K562 (cell line): ENCODE results near the gene ZBTB9. TPM values are rescaled to one million over a fixed set of nuclear protein-coding genes. Genes with fewer than 3 reads are reported as not detected.

Experiments used
- ATAC-seq: fragments of 200-7000 bp; cut with Tn5 transposase; 3 replicates; pipeline ENCODE4 v1.9.1; 2020; ENCODE audit warnings: moderate library complexity
- BruUV-seq: library from RNA; stranded (reverse); fragments of 400-500 nt; replicated peaks from 2 replicates; lab custom pipeline; 2021; lab: Mats Ljungman, UMichigan
- CTCF ChIA-PET: fragments of 300-600 bp; formaldehyde crosslinking; extraction: SDS; loops from one replicate; lab custom pipeline; 2021; ENCODE audit warnings: low intra/inter-chr PET ratio; lab: Yijun Ruan, JAX
- POLR2A ChIA-PET: fragments of 300-600, 350-650 bp; sonication (Branson Sonifier 250); formaldehyde crosslinking; extraction: SDS; loops from one replicate; lab custom pipeline; 2021; ENCODE audit warnings: antibody characterized with exemption, inconsistent platforms; lab: Yijun Ruan, JAX
- DNase-seq, 4 experiments: peaks; one replicate each; pipeline versions ENCODE4 v3.0.0 to v3.0.0-alpha.2; 2011 to 2018; ENCODE audit warnings: low spot score in 3 of 4, mixed read lengths in 3 of 4; ENCODE audit errors: extremely low read depth in 1 of 4
- FAIRE-seq: peaks from 2 replicates; lab custom pipeline; 2011; peaks lifted over from hg19 to GRCh38; lab: Jason Lieb, UNC
- H2AFZ ChIP-seq: 2 replicates; pipeline ENCODE4 v1.6.0; 2011; ENCODE audit warnings: low read depth, low read length, control low read depth, inconsistent platforms
- H3K27ac ChIP-seq: fragments of 200-600 bp; 3 replicates; pipeline ENCODE4 v1.8.0; 2011; ENCODE audit warnings: low read depth, mild to moderate bottlenecking, control low read depth, inconsistent platforms, low read length, moderate library complexity, mixed read lengths; ENCODE audit errors: extremely low read depth
- H3K27me3 ChIP-seq, 2 experiments: fragments of 300-600 bp in 1 of 2; 2 replicates in 1 of 2; 3 replicates in 1 of 2; pipeline versions ENCODE4 v1.6.0 to v1.8.0; 2011; ENCODE audit warnings: inconsistent platforms in 2 of 2, low read length in 2 of 2, mild to moderate bottlenecking in 1 of 2, mixed read lengths in 1 of 2, moderate library complexity in 1 of 2; ENCODE audit not compliant: control insufficient read depth in 2 of 2, insufficient read depth in 2 of 2
- H3K36me3 ChIP-seq: fragments of 300-600 bp; 3 replicates; pipeline ENCODE4 v1.8.0; 2011; ENCODE audit warnings: mild to moderate bottlenecking, low read length, inconsistent platforms; ENCODE audit not compliant: control insufficient read depth, insufficient read depth
- H3K4me1 ChIP-seq, 2 experiments: fragments of 200-600 bp in 1 of 2; replicated peaks in 1 of 2; 2 replicates in 1 of 2; 3 replicates in 1 of 2; pipeline versions ENCODE4 v1.5.1 to v1.8.0; 2011; ENCODE audit warnings: inconsistent platforms in 2 of 2, low read length in 2 of 2, mild to moderate bottlenecking in 1 of 2, mixed read lengths in 1 of 2, moderate library complexity in 1 of 2; ENCODE audit not compliant: control insufficient read depth in 2 of 2, insufficient read depth in 2 of 2
- H3K4me2 ChIP-seq: 2 replicates; pipeline ENCODE4 v1.6.1; 2011; ENCODE audit warnings: low read length, control low read depth, inconsistent platforms, mixed read lengths; ENCODE audit not compliant: insufficient read depth
- H3K4me3 ChIP-seq: fragments of 200-600 bp; sonication (generic), shearing (Covaris generic); 2 replicates; pipeline ENCODE4 v1.5.1; 2016; ENCODE audit warnings: control low read depth, inconsistent platforms
- H3K79me2 ChIP-seq: fragments of 200-600 bp; 3 replicates; pipeline ENCODE4 v1.8.0; 2011; ENCODE audit warnings: low read length, inconsistent platforms; ENCODE audit not compliant: control insufficient read depth, insufficient read depth
- H3K9ac ChIP-seq, 2 experiments: 2 replicates each; pipeline versions ENCODE4 v1.6.0 to v1.6.1; 2011; ENCODE audit warnings: low read depth in 2 of 2, low read length in 2 of 2, control low read depth in 1 of 2, inconsistent platforms in 1 of 2, mild to moderate bottlenecking in 1 of 2, mixed read lengths in 1 of 2; ENCODE audit not compliant: insufficient read depth in 1 of 2
- H3K9me1 ChIP-seq: one replicate; pipeline ENCODE4 v1.6.0; 2011; ENCODE audit warnings: inconsistent platforms, mild to moderate bottlenecking, low read length, moderate library complexity; ENCODE audit not compliant: control insufficient read depth, insufficient read depth
- H3K9me3 ChIP-seq: replicated peaks from 2 replicates; pipeline ENCODE4 v1.5.1; 2011; ENCODE audit warnings: low read depth, low read length, inconsistent platforms; ENCODE audit not compliant: control insufficient read depth, insufficient read depth
- H4K20me1 ChIP-seq: replicated peaks from 2 replicates; pipeline ENCODE4 v1.6.1; 2011; ENCODE audit warnings: low read length, inconsistent platforms, mixed read lengths; ENCODE audit not compliant: control insufficient read depth, insufficient read depth
- HCFC1 ChIP-seq: IDR thresholded peaks from 2 replicates; pipeline ENCODE4 v1.6.1; 2012; ENCODE audit warnings: low read depth, low read length, improper control_type of control experiment
- HDAC6 ChIP-seq: IDR thresholded peaks from 2 replicates; pipeline ENCODE4 v1.6.1; 2012; ENCODE audit warnings: low read depth, mild to moderate bottlenecking, control low read depth, inconsistent platforms, low read length, moderate library complexity
- HNRNPK ChIP-seq: fragments of 200-400 bp; formaldehyde crosslinking; IDR thresholded peaks from one replicate; pipeline ENCODE4 v1.6.1; 2018; ENCODE audit warnings: mild to moderate bottlenecking, low read depth, low read length; ENCODE audit not compliant: poor library complexity, severe bottlenecking
- NFIX ChIP-seq: fragments of 250-450 bp; sonication (Bioruptor Pico); IDR thresholded peaks from 2 replicates; pipeline ENCODE4 v1.4.0; 2020; ENCODE audit warnings: low read depth, mild to moderate bottlenecking, moderate library complexity
- POLR2G ChIP-seq: fragments of 200-400 bp; formaldehyde crosslinking; IDR thresholded peaks from 2 replicates; pipeline ENCODE4 v1.6.1; 2017; ENCODE audit warnings: low read depth, mild to moderate bottlenecking, antibody characterized with exemption, low read length, moderate library complexity
- YBX1 ChIP-seq: fragments of 450-650 bp; IDR thresholded peaks from 2 replicates; pipeline ENCODE4 v1.7.1; 2016; ENCODE audit warnings: mild to moderate bottlenecking
- WGBS: fragments of 100-300 bp; shearing (Covaris generic); methylation state at CpG from one replicate; pipeline ENCODE4 v1.1.6; 2016; ENCODE audit warnings: low coverage, mixed read lengths; ENCODE audit not compliant: insufficient coverage; ENCODE audit errors: missing lambda C conversion rate; 5-methylcytosine and 5-hydroxymethylcytosine counted together
- in situ Hi-C: fragments of 300-500 bp; cut with MboI; formaldehyde crosslinking; loops from 4 replicates; pipeline ENCODE4 v1.15.0; 2018; ENCODE audit warnings: inconsistent platforms, mixed read lengths
- intact Hi-C: fragments of 100-400 bp; cut with micrococcal nuclease; formaldehyde crosslinking; loops from 2 replicates; pipeline ENCODE4 v1.14.2; 2022
- polyA plus RNA-seq, 8 experiments: library from polyadenylated mRNA; depleted of rRNA in 4 of 8; stranded (reverse) in 5 of 8; unstranded in 3 of 8; fragments of >200 nt; fragmentation: Nextera tagmentation in 2 of 8; fragmentation: Illumina TruSeq in 1 of 8; extraction: Ambion mirVana in 2 of 8; extraction: Trizol in 1 of 8; gene quantifications; 2 replicates each; pipeline versions ENCODE4 v1.2.1 to v1.2.3, GENCODE V29; 2011 to 2014; ENCODE audit warnings: inconsistent platforms in 1 of 8, missing spikeins in 1 of 8
- total RNA-seq, 7 experiments: library from RNA; depleted of rRNA in 6 of 7; stranded (reverse); fragments of >200 nt in 6 of 7; fragmentation: Illumina TruSeq in 2 of 7; extraction: Trizol in 2 of 7; gene quantifications; 2 replicates each; pipeline versions ENCODE4 v1.2.1 to v1.2.3, GENCODE V29; 2011 to 2021; ENCODE audit warnings: low replicate concordance in 1 of 7
- TF ChIP-seq, protein P1 (sequence below): sonication (generic); formaldehyde crosslinking; IDR thresholded peaks from 2 replicates; pipeline ENCODE4 v1.8.0; 2023; ENCODE audit warnings: missing genetic modification reagents, mild to moderate bottlenecking, borderline replicate concordance
- TF ChIP-seq, protein P2 (sequence below): sonication (generic); formaldehyde crosslinking; IDR thresholded peaks from 2 replicates; pipeline ENCODE4 v1.8.1; 2023; ENCODE audit warnings: mild to moderate bottlenecking, missing genetic modification reagents
- TF ChIP-seq, protein P3 (sequence below): fragments of 250-450 bp; sonication (Bioruptor Pico); IDR thresholded peaks from 2 replicates; pipeline ENCODE4 v1.5.0; 2021; ENCODE audit warnings: mild to moderate bottlenecking, moderate library complexity

The ZBTB9 gene
- total and polyA plus RNA-seq, 9 of the 15 experiments (the other 6 are each of a cell fraction or from before 2014, with no cell fraction given): 1.9 to 19.5 (median 10.4) TPM

DNA sequence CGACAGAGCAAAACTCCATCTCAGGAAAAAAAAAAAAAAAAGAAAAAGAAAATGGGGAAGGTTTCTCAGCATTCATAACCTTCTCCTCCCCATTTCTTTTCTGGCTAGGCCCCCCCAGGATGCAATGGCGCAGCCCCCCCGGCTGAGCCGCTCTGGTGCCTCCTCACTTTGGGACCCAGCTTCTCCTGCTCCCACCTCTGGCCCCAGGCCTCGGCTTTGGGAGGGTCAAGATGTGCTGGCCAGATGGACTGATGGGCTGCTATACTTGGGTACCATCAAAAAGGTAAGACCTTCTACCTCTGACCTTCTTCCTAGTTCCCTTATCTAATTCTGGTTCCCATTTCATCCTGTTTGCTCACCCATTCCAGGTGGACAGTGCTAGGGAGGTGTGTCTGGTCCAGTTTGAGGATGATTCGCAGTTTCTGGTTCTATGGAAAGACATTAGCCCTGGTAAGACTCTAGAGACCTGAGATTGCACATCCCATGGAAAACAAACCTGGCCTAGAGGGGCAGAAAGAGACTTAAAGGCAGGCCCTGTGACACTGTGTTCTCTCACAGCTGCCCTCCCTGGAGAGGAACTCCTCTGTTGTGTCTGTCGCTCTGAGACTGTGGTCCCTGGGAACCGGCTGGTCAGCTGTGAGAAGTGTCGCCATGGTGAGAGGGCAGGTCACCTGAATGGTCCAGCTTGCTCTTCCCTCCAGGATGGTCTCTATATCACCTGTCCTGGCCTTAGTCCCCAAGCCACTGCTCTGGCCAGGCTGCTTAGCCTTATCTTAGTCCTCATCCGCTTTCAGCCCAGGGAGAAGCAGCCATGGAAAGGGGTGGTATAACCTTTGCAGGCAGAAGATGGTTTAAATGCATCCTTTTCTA, 42.0 kb upstream of the ZBTB9 start:
- Histone ChIP-seq H3K9me1 (no peaks in the 10 kb centered on the region), H3K9ac (peak overlapping the region in 1 of 2 experiments; percentile 62; a peak in 1 of 4 replicates), H3K9me3 (no peaks in the 10 kb centered on the region), H2AFZ (no peak overlapping the region), H3K36me3 (peaks cover 70% of the 10 kb centered on the region), H4K20me1 (peaks cover 5% of the 10 kb centered on the region), H3K27ac (no peak overlapping the region), H3K4me2 (no peak overlapping the region), H3K4me3 (no peak overlapping the region), H3K27me3 (no peaks in the 10 kb centered on the region), H3K79me2 (peaks cover 48% of the 10 kb centered on the region), H3K4me1 (peaks cover 26 to 34% of the 10 kb centered on the region in 2 experiments; a peak in 4 of 5 replicates)
- no peak for FAIRE-seq
- intact Hi-C loops: loop anchor here (5.0 kb wide), 1 partner anchor 115 kb away; the partner anchor contains the start of gene RGL2
- TSS peak; percentile 24 for BruUV-seq
- CTCF ChIA-PET: no interaction called here
- DNase-seq: no peak
- no peak for ATAC-seq
- POLR2A ChIA-PET: interaction anchor here (0.6 to 1.6 kb wide), 4 partner anchors 13 to 135 kb away, joined by 3 to 4 read pairs (median 3); partner anchors contain the start of gene B3GALT4
- WGBS: 88% methylated on average over 10 of the region's 10 CpGs
- in situ Hi-C loops: no loop called here
- TF ChIP-seq, protein P1, sequence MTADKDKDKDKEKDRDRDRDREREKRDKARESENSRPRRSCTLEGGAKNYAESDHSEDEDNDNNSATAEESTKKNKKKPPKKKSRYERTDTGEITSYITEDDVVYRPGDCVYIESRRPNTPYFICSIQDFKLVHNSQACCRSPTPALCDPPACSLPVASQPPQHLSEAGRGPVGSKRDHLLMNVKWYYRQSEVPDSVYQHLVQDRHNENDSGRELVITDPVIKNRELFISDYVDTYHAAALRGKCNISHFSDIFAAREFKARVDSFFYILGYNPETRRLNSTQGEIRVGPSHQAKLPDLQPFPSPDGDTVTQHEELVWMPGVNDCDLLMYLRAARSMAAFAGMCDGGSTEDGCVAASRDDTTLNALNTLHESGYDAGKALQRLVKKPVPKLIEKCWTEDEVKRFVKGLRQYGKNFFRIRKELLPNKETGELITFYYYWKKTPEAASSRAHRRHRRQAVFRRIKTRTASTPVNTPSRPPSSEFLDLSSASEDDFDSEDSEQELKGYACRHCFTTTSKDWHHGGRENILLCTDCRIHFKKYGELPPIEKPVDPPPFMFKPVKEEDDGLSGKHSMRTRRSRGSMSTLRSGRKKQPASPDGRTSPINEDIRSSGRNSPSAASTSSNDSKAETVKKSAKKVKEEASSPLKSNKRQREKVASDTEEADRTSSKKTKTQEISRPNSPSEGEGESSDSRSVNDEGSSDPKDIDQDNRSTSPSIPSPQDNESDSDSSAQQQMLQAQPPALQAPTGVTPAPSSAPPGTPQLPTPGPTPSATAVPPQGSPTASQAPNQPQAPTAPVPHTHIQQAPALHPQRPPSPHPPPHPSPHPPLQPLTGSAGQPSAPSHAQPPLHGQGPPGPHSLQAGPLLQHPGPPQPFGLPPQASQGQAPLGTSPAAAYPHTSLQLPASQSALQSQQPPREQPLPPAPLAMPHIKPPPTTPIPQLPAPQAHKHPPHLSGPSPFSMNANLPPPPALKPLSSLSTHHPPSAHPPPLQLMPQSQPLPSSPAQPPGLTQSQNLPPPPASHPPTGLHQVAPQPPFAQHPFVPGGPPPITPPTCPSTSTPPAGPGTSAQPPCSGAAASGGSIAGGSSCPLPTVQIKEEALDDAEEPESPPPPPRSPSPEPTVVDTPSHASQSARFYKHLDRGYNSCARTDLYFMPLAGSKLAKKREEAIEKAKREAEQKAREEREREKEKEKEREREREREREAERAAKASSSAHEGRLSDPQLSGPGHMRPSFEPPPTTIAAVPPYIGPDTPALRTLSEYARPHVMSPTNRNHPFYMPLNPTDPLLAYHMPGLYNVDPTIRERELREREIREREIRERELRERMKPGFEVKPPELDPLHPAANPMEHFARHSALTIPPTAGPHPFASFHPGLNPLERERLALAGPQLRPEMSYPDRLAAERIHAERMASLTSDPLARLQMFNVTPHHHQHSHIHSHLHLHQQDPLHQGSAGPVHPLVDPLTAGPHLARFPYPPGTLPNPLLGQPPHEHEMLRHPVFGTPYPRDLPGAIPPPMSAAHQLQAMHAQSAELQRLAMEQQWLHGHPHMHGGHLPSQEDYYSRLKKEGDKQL (CRISPR knock-in tag): 0 out of 2 replicates have a peak, but pooled peaks have one; percentile 60
- peak; percentile 35; the same call in 1 of the 2 replicates for TF ChIP-seq POLR2G
- TF ChIP-seq, protein P2, sequence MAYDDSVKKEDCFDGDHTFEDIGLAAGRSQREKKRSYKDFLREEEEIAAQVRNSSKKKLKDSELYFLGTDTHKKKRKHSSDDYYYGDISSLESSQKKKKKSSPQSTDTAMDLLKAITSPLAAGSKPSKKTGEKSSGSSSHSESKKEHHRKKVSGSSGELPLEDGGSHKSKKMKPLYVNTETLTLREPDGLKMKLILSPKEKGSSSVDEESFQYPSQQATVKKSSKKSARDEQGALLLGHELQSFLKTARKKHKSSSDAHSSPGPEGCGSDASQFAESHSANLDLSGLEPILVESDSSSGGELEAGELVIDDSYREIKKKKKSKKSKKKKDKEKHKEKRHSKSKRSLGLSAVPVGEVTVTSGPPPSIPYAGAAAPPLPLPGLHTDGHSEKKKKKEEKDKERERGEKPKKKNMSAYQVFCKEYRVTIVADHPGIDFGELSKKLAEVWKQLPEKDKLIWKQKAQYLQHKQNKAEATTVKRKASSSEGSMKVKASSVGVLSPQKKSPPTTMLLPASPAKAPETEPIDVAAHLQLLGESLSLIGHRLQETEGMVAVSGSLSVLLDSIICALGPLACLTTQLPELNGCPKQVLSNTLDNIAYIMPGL: no peak
- TF ChIP-seq NFIX: no peak
- no peak for TF ChIP-seq YBX1
- TF ChIP-seq HNRNPK: no peak
- TF ChIP-seq HDAC6: no peak
- no peak for TF ChIP-seq HCFC1
- TF ChIP-seq, protein P3, sequence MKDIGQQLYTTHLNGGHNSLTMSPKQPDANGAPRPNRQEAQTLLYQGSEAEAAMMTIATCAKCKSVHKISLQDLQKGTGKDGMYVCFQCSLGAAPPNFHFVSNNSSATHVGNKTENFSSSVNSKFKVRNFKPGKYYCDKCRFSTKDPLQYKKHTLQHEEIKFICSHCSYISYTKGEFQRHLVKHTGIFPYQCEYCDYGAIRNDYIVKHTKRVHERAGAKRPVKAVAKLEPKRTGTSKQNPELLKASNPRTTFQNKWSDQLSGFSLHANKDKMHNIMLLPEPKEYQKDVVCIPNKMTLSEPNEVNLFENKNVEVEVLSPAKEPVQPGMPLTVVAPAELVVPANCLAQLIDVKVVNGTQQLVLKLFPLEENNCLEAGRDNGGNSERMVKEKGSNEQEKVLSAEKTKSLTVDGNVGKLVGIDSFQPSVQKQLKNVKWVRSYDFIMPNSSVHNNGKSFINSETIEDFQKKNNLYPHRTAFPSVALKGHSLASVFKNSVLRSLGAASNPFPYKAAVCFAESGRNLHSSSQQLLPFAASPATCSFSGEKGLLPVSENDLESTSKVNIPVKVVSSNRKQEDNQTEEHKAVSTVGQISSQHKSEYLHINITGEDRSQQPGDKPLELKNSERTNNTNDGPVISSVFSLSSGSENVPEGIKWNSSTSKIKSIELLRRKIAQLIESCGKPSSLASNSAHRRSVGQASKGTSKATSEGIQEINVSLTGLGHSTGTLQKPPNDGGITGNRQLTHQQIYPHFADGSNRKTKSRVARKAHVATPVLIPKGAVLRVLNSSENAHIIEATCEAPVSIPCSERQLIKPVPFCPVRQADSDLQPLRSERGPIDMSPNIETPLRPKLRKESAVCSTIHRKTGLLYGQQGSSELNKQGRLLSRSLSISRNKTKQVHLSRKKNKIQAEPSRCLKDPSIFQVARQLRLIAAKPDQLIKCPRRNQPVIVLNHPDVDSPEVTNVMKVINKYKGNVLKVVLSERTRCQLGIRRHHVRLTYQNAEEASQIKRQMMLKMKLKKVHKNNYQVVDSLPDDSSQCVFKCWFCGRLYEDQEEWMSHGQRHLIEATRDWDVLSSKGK: no peak
